Stimulated activated CD8-positive, alpha-beta memory T cell treated with anti-CD3 and anti-CD28 coated beads, Interleukin-4, amount 100 ng/mL, for 48 hours (primary cell): Measurements from ENCODE around the gene FILIP1L.

ENCODE experiments used
- DNase-seq: peaks from one replicate; pipeline ENCODE4 v3.0.0-alpha.2; 2020

The FILIP1L gene

GRCh38 chr3:99878005-99878404 is 236.3 kb downstream of the FILIP1L start:
- DNase-seq = no peak

- no peak for DNase-seq
Observed at GRCh38 chr3:99877031-99877579, 237.2 kb downstream of the FILIP1L start.

- DNase-seq = peak; percentile 71
Observed at GRCh38 chr3:99875929-99876841, 238.1 kb downstream of the FILIP1L start.

GRCh38 chr3:99875581-99875928 is 238.7 kb downstream of the FILIP1L start:
- DNase-seq = no peak

- DNase-seq = no peak
Observed at GRCh38 chr3:99874237-99875002, 239.9 kb downstream of the FILIP1L start.

- no peak for DNase-seq
Observed at GRCh38 chr3:99873269-99874102, 240.8 kb downstream of the FILIP1L start.

GRCh38 chr3:99872923-99873254 is 241.4 kb downstream of the FILIP1L start:
- no peak for DNase-seq

GRCh38 chr3:99871231-99872045 is 242.9 kb downstream of the FILIP1L start:
- DNase-seq = no peak

- DNase-seq = no peak
Observed at GRCh38 chr3:99870712-99871111, 243.6 kb downstream of the FILIP1L start.

GRCh38 chr3:99869621-99870020 is 244.7 kb downstream of the FILIP1L start:
- no peak for DNase-seq

- DNase-seq = peak; percentile 29
Observed at GRCh38 chr3:99868311-99868646, 246.0 kb downstream of the FILIP1L start.

GRCh38 chr3:99867594-99868310 is 246.5 kb downstream of the FILIP1L start:
- DNase-seq = no peak

- DNase-seq = peak; percentile 27
Observed at GRCh38 chr3:99866261-99866761, 248.0 kb downstream of the FILIP1L start.

GRCh38 chr3:99865321-99865720 is 249.0 kb downstream of the FILIP1L start:
- DNase-seq = no peak

GRCh38 chr3:99864289-99864688 is 250.0 kb downstream of the FILIP1L start:
- no peak for DNase-seq

- DNase-seq = no peak
Observed at GRCh38 chr3:99863588-99863987, 250.7 kb downstream of the FILIP1L start.

- DNase-seq = no peak
Observed at GRCh38 chr3:99863002-99863401, 251.3 kb downstream of the FILIP1L start.

GRCh38 chr3:99862208-99862607 is 252.1 kb downstream of the FILIP1L start:
- no peak for DNase-seq

GRCh38 chr3:99861216-99861615 is 253.1 kb downstream of the FILIP1L start:
- no peak for DNase-seq

- DNase-seq = no peak
Observed at GRCh38 chr3:99859825-99860224, 254.5 kb downstream of the FILIP1L start.

- DNase-seq = no peak
Observed at GRCh38 chr3:99858469-99858868, 255.8 kb downstream of the FILIP1L start.
